ENCODE measurements around the gene AGBL3. TPM values are rescaled to one million over a fixed set of nuclear protein-coding genes. Genes with fewer than 3 reads are reported as not detected.

AGBL3 gene
- total RNA-seq (1 to 10 TPM in 8 of 10 donors, under 1 TPM in 2; 0.64 to 2.6 (median 1.3) TPM), polyA plus RNA-seq (under 1 TPM; 0.88 to 0.95 TPM)
- long read RNA-seq, donor 1, partial matches to known transcripts = 0 of 2 reads
- long read RNA-seq, donor 1, other reads (novel, unspliced or antisense) = 1 of 2 reads
- long read RNA-seq, donor 2 = 0 reads
- long read RNA-seq, donor 3, partial matches to known transcripts = 1 of 6 reads
- long read RNA-seq, donor 3, other reads (novel, unspliced or antisense) = 4 of 6 reads

DNA sequence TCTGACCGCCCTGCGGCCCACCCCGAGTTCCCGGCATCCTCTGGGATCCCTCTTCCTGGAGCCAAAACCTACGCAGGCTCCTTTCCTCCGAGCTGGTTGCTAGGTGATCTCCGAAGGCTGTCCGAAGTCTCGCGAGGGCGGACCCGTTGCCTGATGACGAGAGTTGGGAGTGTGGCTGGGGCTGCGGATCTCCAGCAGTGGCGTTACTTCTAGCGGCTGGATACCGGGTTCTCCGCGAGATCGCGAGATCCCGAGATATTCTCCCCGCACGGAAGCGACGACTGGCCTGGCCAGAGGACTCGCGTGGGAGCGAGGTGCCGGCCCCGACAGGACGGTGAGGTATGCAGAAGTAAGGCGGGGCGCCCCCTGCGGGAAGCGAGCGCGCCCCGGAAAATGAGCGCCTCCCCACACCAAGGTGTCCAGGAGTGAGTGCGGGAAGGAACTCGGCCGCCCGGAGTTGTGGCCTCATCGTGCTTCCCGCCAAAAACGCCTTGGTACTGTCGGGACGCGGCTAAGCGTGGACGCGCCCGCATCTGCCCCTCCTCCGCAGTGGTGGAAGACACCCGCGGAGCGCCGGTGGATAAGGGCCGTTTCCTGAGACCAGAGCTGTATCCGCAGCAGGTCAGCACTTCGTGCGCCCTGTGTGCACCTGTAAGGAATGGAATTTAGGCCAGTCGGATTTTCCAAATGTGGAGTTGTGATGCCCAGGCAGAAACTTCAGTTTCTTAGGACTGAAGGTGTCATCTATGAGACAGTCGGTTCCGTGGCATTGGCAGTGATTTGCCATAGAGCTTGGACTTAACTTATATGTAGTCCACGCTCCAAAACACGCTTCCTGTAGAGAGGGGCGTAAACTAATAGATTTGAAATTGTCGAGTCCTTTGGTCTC, at the start of gene AGBL3:
Gene AGBL3 (plus strand): TSS at position 146 of the 889 bp plus-strand sequence. CDS start 1,426 bp downstream, outside the sequence.
- peak within 1 kb of the TSS; percentile 79 to 94 (median 90) for H3K27ac ChIP-seq

DNA sequence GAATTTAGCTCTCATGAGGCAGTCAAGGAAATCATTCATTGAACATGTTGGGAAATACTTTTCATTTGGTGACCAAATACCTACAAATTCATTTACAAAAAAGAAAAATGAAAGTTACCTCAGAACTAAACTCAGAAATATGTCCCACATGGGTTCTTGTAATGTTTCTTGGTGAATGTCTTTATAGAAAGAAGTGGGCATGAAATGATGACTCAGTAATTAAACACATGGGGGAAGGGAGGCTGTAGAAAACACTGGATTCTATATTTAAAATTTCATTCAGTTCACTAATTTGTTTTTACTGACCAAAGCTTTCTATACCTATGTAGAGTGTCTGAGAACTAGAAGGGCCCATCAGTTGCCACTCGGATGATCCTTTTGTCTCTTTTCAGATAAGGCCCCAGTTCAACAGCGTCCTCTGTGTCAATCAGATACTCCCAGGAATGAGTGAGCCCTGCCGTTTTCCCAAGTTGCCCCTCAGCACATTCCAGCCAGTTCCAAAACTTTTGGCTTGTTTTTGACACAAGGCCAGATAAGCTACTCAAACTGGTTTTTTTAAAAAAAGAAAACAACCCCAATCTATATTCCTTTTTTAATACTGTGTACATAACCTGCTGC, 49.3 kb upstream of the AGBL3 start:
- no peak for DNase-seq
- no peaks in the 10 kb centered on the region for H3K27me3 ChIP-seq
- H3K9me3 ChIP-seq = no peaks in the 10 kb centered on the region
- intact Hi-C loops (cut with DNase I) = loop anchor here in 5 of 10 donors (5.0 to 10.0 kb wide), 5 partner anchors 45 to 242 kb away; no protein-coding TSS in a partner anchor
- no peak for ATAC-seq
- TF ChIP-seq, protein P1, sequence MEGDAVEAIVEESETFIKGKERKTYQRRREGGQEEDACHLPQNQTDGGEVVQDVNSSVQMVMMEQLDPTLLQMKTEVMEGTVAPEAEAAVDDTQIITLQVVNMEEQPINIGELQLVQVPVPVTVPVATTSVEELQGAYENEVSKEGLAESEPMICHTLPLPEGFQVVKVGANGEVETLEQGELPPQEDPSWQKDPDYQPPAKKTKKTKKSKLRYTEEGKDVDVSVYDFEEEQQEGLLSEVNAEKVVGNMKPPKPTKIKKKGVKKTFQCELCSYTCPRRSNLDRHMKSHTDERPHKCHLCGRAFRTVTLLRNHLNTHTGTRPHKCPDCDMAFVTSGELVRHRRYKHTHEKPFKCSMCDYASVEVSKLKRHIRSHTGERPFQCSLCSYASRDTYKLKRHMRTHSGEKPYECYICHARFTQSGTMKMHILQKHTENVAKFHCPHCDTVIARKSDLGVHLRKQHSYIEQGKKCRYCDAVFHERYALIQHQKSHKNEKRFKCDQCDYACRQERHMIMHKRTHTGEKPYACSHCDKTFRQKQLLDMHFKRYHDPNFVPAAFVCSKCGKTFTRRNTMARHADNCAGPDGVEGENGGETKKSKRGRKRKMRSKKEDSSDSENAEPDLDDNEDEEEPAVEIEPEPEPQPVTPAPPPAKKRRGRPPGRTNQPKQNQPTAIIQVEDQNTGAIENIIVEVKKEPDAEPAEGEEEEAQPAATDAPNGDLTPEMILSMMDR (IDR thresholded peaks at IDR 0.05) = no peak
- WGBS, 2 donors = 50 to 63% methylated on average over 3 of the region's 3 CpGs
- peaks cover under 1 to 82% (median 58%) of the 10 kb centered on the region in 9 donors for H3K4me1 ChIP-seq
- peak overlapping the region in 6 of 10 donors; percentile 14 to 80 (median 34) for H3K27ac ChIP-seq
- H3K36me3 ChIP-seq = peaks cover 0 to 81% (median 17%) of the 10 kb centered on the region in 9 donors
- no peak overlapping the region for H3K4me3 ChIP-seq

More for the DNA sequence above, at the start of gene AGBL3:
- Histone ChIP-seq H3K27me3 (no peaks in the 10 kb centered on the region), H3K4me1 (peaks cover 0 to 37% (median 15%) of the 10 kb centered on the region in 9 donors), H3K36me3 (peaks cover 0 to 26% (median 0%) of the 10 kb centered on the region in 9 donors), H3K9me3 (peaks cover 0 to 3% (median 0%) of the 10 kb centered on the region in 11 donors), H3K4me3 (peak within 1 kb of the TSS; percentile 68 to 89 (median 84))
- ATAC-seq = peak; percentile 99 to 100 (median 99)
- TF ChIP-seq, protein P1 (IDR thresholded peaks at IDR 0.05) = peak; percentile 37 to 89 (median 70)
- DNase-seq = peak; percentile 98
- whole genome bisulfite sequencing, 2 donors = 0% methylated on average over 70 of the region's 70 CpGs
- intact Hi-C loops (cut with DNase I) = loop anchor here in 7 of 10 donors (1.0 to 10.0 kb wide), 7 partner anchors 156 to 184 kb away; partner anchors contain the start of genes CYREN (in 5 of the 7) and TMEM140 (in 2 of the 7)

DNA sequence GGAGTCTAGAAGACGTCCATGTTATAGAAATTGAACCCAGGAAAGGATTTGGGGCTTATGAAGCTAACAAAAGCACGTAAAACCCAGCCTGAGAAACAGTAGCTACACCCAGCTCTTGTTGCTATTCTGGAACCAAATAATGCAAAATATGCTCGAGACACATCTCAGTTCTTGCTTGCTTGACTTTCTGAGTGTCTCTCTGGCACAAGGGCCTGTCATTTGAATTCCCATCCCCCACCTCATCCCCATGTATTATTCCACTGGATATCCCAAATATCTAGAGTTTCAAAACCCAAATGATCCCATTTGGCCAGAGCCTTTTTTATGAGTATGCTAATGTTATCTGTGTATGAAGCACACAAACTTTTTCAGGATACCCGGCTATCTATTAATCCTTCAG, 48.2 kb upstream of the AGBL3 start:
- Histone ChIP-seq H3K27me3 (no peaks in the 10 kb centered on the region), H3K36me3 (peaks cover 0 to 85% (median 17%) of the 10 kb centered on the region in 9 donors), H3K4me3 (no peak overlapping the region), H3K4me1 (peaks cover 0 to 71% (median 48%) of the 10 kb centered on the region in 9 donors), H3K9me3 (no peaks in the 10 kb centered on the region), H3K27ac (peak overlapping the region in 5 of 10 donors; percentile 14 to 80 (median 19))
- 82 to 84% methylated on average over 4 of the region's 4 CpGs for WGBS, 2 donors
- no peak for DNase-seq
- intact Hi-C loops (cut with DNase I) = loop anchor here in 5 of 10 donors (5.0 to 10.0 kb wide), 5 partner anchors 46 to 243 kb away; no protein-coding TSS in a partner anchor
- no peak for ATAC-seq
- TF ChIP-seq, protein P1 (IDR thresholded peaks at IDR 0.05) = no peak
